ACC112 (cell line): ENCODE measurements around the gene PEX14.

Experiments used
- H2AFZ ChIP-seq: fragments of 200-600 bp; sonication (generic); one replicate; pipeline ENCODE4 v1.6.0; 2017; ENCODE audit warnings: antibody characterized with exemption, low read length; ENCODE audit not compliant: unreplicated experiment
- H3K27ac ChIP-seq: fragments of 200-600 bp; sonication (generic); 2 replicates; pipeline ENCODE4 v1.5.1; 2014; ENCODE audit warnings: low read depth, mild to moderate bottlenecking, antibody characterized with exemption, low read length, moderate library complexity
- H3K27me3 ChIP-seq: fragments of 200-600 bp; sonication (generic); 2 replicates; pipeline ENCODE4 v1.6.1; 2014; ENCODE audit warnings: mild to moderate bottlenecking, antibody characterized with exemption, low read length, moderate library complexity, mixed read lengths; ENCODE audit not compliant: insufficient read depth
- H3K36me3 ChIP-seq: fragments of 200-600 bp; sonication (generic); 2 replicates; pipeline ENCODE4 v1.6.1; 2016; ENCODE audit warnings: mild to moderate bottlenecking, antibody characterized with exemption, low read length, moderate library complexity, mixed read lengths; ENCODE audit not compliant: insufficient read depth
- H3K4me1 ChIP-seq: fragments of 200-600 bp; sonication (generic); one replicate; pipeline ENCODE4 v1.6.1; 2016; ENCODE audit warnings: low read length, mixed read lengths; ENCODE audit not compliant: insufficient read depth, unreplicated experiment, control insufficient read depth
- H3K4me3 ChIP-seq: fragments of 200-600 bp; sonication (generic); 2 replicates; pipeline ENCODE4 v1.5.1; 2014; ENCODE audit warnings: mild to moderate bottlenecking, low read depth, low read length
- H3K79me2 ChIP-seq: fragments of 200-600 bp; sonication (generic); one replicate; pipeline ENCODE4 v1.6.0; 2016; ENCODE audit warnings: low read length; ENCODE audit not compliant: control insufficient read depth, unreplicated experiment, insufficient read depth

The PEX14 gene

GRCh38 chr1:10608690-10609089, 133.9 kb downstream of the PEX14 start:
- Histone ChIP-seq H3K36me3 (no peaks in the 10 kb centered on the region), H3K4me3 (no peak overlapping the region)

GRCh38 chr1:10610901-10611600, 136.3 kb downstream of the PEX14 start:
- no peaks in the 10 kb centered on the region for H3K79me2 ChIP-seq
- no peaks in the 10 kb centered on the region for H3K36me3 ChIP-seq
- no peak overlapping the region for H3K27ac ChIP-seq
- H3K4me3 ChIP-seq = no peak overlapping the region
- H3K4me1 ChIP-seq = no peaks in the 10 kb centered on the region
- no peak overlapping the region for H2AFZ ChIP-seq
- no peaks in the 10 kb centered on the region for H3K27me3 ChIP-seq

More at GRCh38 chr1:10608690-10609089, 133.9 kb downstream of the PEX14 start:
- Histone ChIP-seq H2AFZ (no peak overlapping the region), H3K4me1 (no peaks in the 10 kb centered on the region), H3K79me2 (no peaks in the 10 kb centered on the region), H3K27me3 (no peaks in the 10 kb centered on the region), H3K27ac (no peak overlapping the region)

GRCh38 chr1:10612436-10613160, 137.8 kb downstream of the PEX14 start:
- H3K4me1 ChIP-seq = no peaks in the 10 kb centered on the region
- no peaks in the 10 kb centered on the region for H3K79me2 ChIP-seq
- no peak overlapping the region for H3K27ac ChIP-seq
- H3K36me3 ChIP-seq = no peaks in the 10 kb centered on the region
- no peaks in the 10 kb centered on the region for H3K27me3 ChIP-seq
- H3K4me3 ChIP-seq = no peak overlapping the region
- no peak overlapping the region for H2AFZ ChIP-seq

GRCh38 chr1:10613340-10613739, 138.6 kb downstream of the PEX14 start:
- no peaks in the 10 kb centered on the region for H3K79me2 ChIP-seq
- H3K36me3 ChIP-seq = no peaks in the 10 kb centered on the region
- no peak overlapping the region for H3K27ac ChIP-seq
- no peaks in the 10 kb centered on the region for H3K27me3 ChIP-seq
- no peaks in the 10 kb centered on the region for H3K4me1 ChIP-seq
- H3K4me3 ChIP-seq = no peak overlapping the region
- no peak overlapping the region for H2AFZ ChIP-seq

- Histone ChIP-seq H3K4me1 (no peaks in the 10 kb centered on the region), H3K27ac (no peak overlapping the region), H3K27me3 (no peaks in the 10 kb centered on the region), H3K79me2 (no peaks in the 10 kb centered on the region), H2AFZ (no peak overlapping the region), H3K4me3 (no peak overlapping the region), H3K36me3 (no peaks in the 10 kb centered on the region)
These were observed 139.1 kb downstream of the PEX14 start for GRCh38 chr1:10613861-10614260.

GRCh38 chr1:10614377-10615225, 139.9 kb downstream of the PEX14 start:
- Histone ChIP-seq H3K27ac (no peak overlapping the region), H3K4me3 (no peak overlapping the region), H3K36me3 (no peaks in the 10 kb centered on the region), H3K79me2 (no peaks in the 10 kb centered on the region), H2AFZ (no peak overlapping the region), H3K4me1 (no peaks in the 10 kb centered on the region), H3K27me3 (no peaks in the 10 kb centered on the region)

GRCh38 chr1:10615332-10615731, 140.6 kb downstream of the PEX14 start:
- Histone ChIP-seq H3K27me3 (no peaks in the 10 kb centered on the region), H3K4me3 (no peak overlapping the region), H3K27ac (no peak overlapping the region), H2AFZ (no peak overlapping the region), H3K79me2 (no peaks in the 10 kb centered on the region), H3K36me3 (no peaks in the 10 kb centered on the region), H3K4me1 (no peaks in the 10 kb centered on the region)

GRCh38 chr1:10615932-10616671, 141.4 kb downstream of the PEX14 start:
- Histone ChIP-seq H3K27me3 (no peaks in the 10 kb centered on the region), H2AFZ (no peak overlapping the region), H3K27ac (no peak overlapping the region), H3K36me3 (no peaks in the 10 kb centered on the region), H3K79me2 (no peaks in the 10 kb centered on the region), H3K4me1 (no peaks in the 10 kb centered on the region), H3K4me3 (no peak overlapping the region)

- no peaks in the 10 kb centered on the region for H3K79me2 ChIP-seq
- no peaks in the 10 kb centered on the region for H3K4me1 ChIP-seq
- H3K27ac ChIP-seq = no peak overlapping the region
- H2AFZ ChIP-seq = no peak overlapping the region
- H3K4me3 ChIP-seq = no peak overlapping the region
- H3K36me3 ChIP-seq = no peaks in the 10 kb centered on the region
- H3K27me3 ChIP-seq = no peaks in the 10 kb centered on the region
These were observed 141.9 kb downstream of the PEX14 start for GRCh38 chr1:10616696-10617095.

GRCh38 chr1:10617318-10617717, 142.6 kb downstream of the PEX14 start:
- H3K79me2 ChIP-seq = no peaks in the 10 kb centered on the region
- H3K4me3 ChIP-seq = no peak overlapping the region
- no peak overlapping the region for H2AFZ ChIP-seq
- H3K27me3 ChIP-seq = no peaks in the 10 kb centered on the region
- no peaks in the 10 kb centered on the region for H3K36me3 ChIP-seq
- no peak overlapping the region for H3K27ac ChIP-seq
- no peaks in the 10 kb centered on the region for H3K4me1 ChIP-seq
